ENCODE results near the gene CDON.

DNA sequence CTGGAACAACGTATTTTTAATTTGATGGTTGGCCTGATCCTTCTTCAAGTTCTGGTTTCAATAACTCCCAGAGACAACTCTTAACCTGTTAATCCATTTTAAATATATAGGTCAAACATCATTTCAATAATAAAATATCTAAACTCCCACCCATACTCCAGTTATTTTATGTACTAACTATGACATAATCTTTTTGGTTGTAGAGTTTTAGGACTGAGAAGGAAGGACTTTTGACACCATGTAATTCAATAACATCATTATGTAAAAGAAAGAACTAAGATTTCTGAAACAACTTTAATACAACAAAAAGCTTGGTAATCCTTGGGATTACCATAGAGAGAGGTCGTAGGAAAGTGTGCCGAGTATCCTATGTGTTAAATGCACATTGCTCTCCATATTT is 85.3 kb downstream of the CDON start:
- TF ChIP-seq, protein P1, sequence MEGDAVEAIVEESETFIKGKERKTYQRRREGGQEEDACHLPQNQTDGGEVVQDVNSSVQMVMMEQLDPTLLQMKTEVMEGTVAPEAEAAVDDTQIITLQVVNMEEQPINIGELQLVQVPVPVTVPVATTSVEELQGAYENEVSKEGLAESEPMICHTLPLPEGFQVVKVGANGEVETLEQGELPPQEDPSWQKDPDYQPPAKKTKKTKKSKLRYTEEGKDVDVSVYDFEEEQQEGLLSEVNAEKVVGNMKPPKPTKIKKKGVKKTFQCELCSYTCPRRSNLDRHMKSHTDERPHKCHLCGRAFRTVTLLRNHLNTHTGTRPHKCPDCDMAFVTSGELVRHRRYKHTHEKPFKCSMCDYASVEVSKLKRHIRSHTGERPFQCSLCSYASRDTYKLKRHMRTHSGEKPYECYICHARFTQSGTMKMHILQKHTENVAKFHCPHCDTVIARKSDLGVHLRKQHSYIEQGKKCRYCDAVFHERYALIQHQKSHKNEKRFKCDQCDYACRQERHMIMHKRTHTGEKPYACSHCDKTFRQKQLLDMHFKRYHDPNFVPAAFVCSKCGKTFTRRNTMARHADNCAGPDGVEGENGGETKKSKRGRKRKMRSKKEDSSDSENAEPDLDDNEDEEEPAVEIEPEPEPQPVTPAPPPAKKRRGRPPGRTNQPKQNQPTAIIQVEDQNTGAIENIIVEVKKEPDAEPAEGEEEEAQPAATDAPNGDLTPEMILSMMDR (IDR thresholded peaks at IDR 0.05; ENCODE audit: low read depth, low read length, poor library complexity, severe bottlenecking), result no peak
- TF ChIP-seq EZH2phosphoT487 (IDR thresholded peaks at IDR 0.05; ENCODE audit: borderline replicate concordance, low read length), result no peak

All from DOHH2 (cell line).